Gastroesophageal sphincter (tissue), 4 donors: ENCODE measurements around the gene DPYD. TPM values are rescaled to one million over a fixed set of nuclear protein-coding genes. Genes with fewer than 3 reads are reported as not detected.

Experiments
- ATAC-seq: fragments of 150-250 bp; one replicate; pipeline ENCODE4 v1.9.1; 2016; ENCODE audit warnings: mild to moderate bottlenecking, moderate library complexity
- H3K27ac ChIP-seq, 4 donors: fragments of 200-600 bp; sonication (generic) in 3 of 4; 1 replicate in 3 of 4; 2 replicates in 1 of 4; pipeline ENCODE4 v1.5.1; 2016 to 2019
- H3K27me3 ChIP-seq: fragments of 200-600 bp; sonication (generic); one replicate; pipeline ENCODE4 v1.5.1; 2019
- H3K36me3 ChIP-seq, 2 donors: fragments of 200-600 bp; sonication (generic); one replicate each; pipeline ENCODE4 v1.5.1; 2019; ENCODE audit warnings: control low read depth in 1 of 2
- H3K4me1 ChIP-seq, 3 donors: fragments of 200-600 bp; sonication (generic); 1 replicate in 2 of 3; 2 replicates in 1 of 3; pipeline ENCODE4 v1.5.1; 2016 to 2019; ENCODE audit warnings: control low read depth in 2 of 3
- H3K4me3 ChIP-seq, 2 donors: fragments of 200-600 bp; sonication (generic); one replicate each; pipeline ENCODE4 v1.5.1; 2019; ENCODE audit warnings: mild to moderate bottlenecking in 1 of 2, moderate library complexity in 1 of 2
- H3K9me3 ChIP-seq, 3 donors: fragments of 200-600 bp; sonication (generic); one replicate each; pipeline ENCODE4 v1.5.1; 2017 to 2019; ENCODE audit warnings: control low read depth in 2 of 3
- CTCF ChIP-seq, 4 experiments: fragments of 200-600 bp in 2 of 4; fragments of 450-650 bp in 2 of 4; sonication (generic) in 1 of 4; IDR thresholded peaks; one replicate each; pipeline ENCODE4 v1.5.1; 2017 to 2019; ENCODE audit warnings: antibody characterized with exemption in 4 of 4, mild to moderate bottlenecking in 2 of 4, moderate library complexity in 2 of 4
- EP300 ChIP-seq: sonication (generic); formaldehyde crosslinking; IDR thresholded peaks from one replicate; pipeline ENCODE4 v1.6.1; 2017; ENCODE audit warnings: antibody characterized with exemption, mild to moderate bottlenecking
- POLR2A ChIP-seq, 2 donors: fragments of 450-650 bp; IDR thresholded peaks; one replicate each; pipeline ENCODE4 v1.6.1; 2017; ENCODE audit warnings: antibody characterized with exemption in 2 of 2, mild to moderate bottlenecking in 2 of 2, moderate library complexity in 1 of 2
- POLR2AphosphoS5 ChIP-seq: sonication (generic); formaldehyde crosslinking; IDR thresholded peaks from one replicate; pipeline ENCODE4 v1.6.1; 2017; ENCODE audit warnings: antibody characterized with exemption
- WGBS, 2 donors: methylation state at CpG; one replicate each; pipeline ENCODE4 v1.1.5; 2018; ENCODE audit warnings: low coverage in 1 of 2; 5-methylcytosine and 5-hydroxymethylcytosine counted together
- total RNA-seq, 4 donors: library from RNA; depleted of rRNA; stranded (reverse); fragments of >200 nt; gene quantifications; one replicate each; pipeline ENCODE4 v1.1.0, GENCODE V29; 2016

The DPYD gene
- total RNA-seq, 4 donors from 2014 or later, result 31.2 to 53.0 (median 43.2) TPM

- no peak overlapping the region for H3K27ac ChIP-seq
- no peaks in the 10 kb centered on the region for H3K27me3 ChIP-seq
- H3K36me3 ChIP-seq, result no peaks in the 10 kb centered on the region
- TF ChIP-seq CTCF (IDR thresholded peaks at IDR 0.05) (no peak), POLR2A (IDR thresholded peaks at IDR 0.05) (no peak), POLR2AphosphoS5 (no peak), EP300 (no peak)
- peaks cover 0 to 12% (median 0%) of the 10 kb centered on the region in 3 donors for H3K9me3 ChIP-seq
- H3K4me1 ChIP-seq, result no peaks in the 10 kb centered on the region
- H3K4me3 ChIP-seq, result no peak overlapping the region
- ATAC-seq, result no peak
These were observed 27.0 kb downstream of the DPYD start for GRCh38 chr1:97893844-97894243.

GRCh38 chr1:97886199-97886598 lies 34.6 kb downstream of the DPYD start:
- H3K4me1 ChIP-seq, result peaks cover 0 to 6% (median 0%) of the 10 kb centered on the region in 3 donors
- TF ChIP-seq EP300 (no peak), POLR2A (IDR thresholded peaks at IDR 0.05) (no peak), POLR2AphosphoS5 (no peak)
- H3K36me3 ChIP-seq, result peaks cover 0 to 17% of the 10 kb centered on the region in 2 donors
- H3K4me3 ChIP-seq, result no peak overlapping the region
- H3K9me3 ChIP-seq, result peaks cover 0 to 26% (median 0%) of the 10 kb centered on the region in 3 donors
- H3K27ac ChIP-seq, result no peak overlapping the region
- WGBS, 2 donors, result 83 to 100% methylated on average over 1 of the region's 1 CpG
- no peak for ATAC-seq
- no peaks in the 10 kb centered on the region for H3K27me3 ChIP-seq

GRCh38 chr1:97883823-97884222 lies 37.0 kb downstream of the DPYD start:
- TF ChIP-seq POLR2A (IDR thresholded peaks at IDR 0.05) (no peak), POLR2AphosphoS5 (no peak), EP300 (no peak), CTCF (IDR thresholded peaks at IDR 0.05) (no peak)
- WGBS, 2 donors, result 86 to 100% methylated on average over 1 of the region's 1 CpG
- Histone ChIP-seq H3K36me3 (peaks cover 0 to 26% of the 10 kb centered on the region in 2 donors), H3K27ac (no peak overlapping the region), H3K27me3 (no peaks in the 10 kb centered on the region), H3K4me1 (peaks cover 0 to 6% (median 0%) of the 10 kb centered on the region in 3 donors), H3K4me3 (no peak overlapping the region), H3K9me3 (peaks cover 0 to 13% (median 0%) of the 10 kb centered on the region in 3 donors)
- no peak for ATAC-seq

- H3K9me3 ChIP-seq, result no peaks in the 10 kb centered on the region
- H3K27me3 ChIP-seq, result no peaks in the 10 kb centered on the region
- H3K36me3 ChIP-seq, result peaks cover 0 to 20% of the 10 kb centered on the region in 2 donors
- TF ChIP-seq CTCF (IDR thresholded peaks at IDR 0.05), result no peak
- TF ChIP-seq POLR2A (IDR thresholded peaks at IDR 0.05), result no peak
- TF ChIP-seq POLR2AphosphoS5, result no peak
- no peak for TF ChIP-seq EP300
- H3K4me1 ChIP-seq, result no peaks in the 10 kb centered on the region
- H3K27ac ChIP-seq, result no peak overlapping the region
- ATAC-seq, result no peak
- H3K4me3 ChIP-seq, result no peak overlapping the region
- WGBS, 2 donors, result 94 to 100% methylated on average over 2 of the region's 2 CpGs
These were observed 43.5 kb downstream of the DPYD start for GRCh38 chr1:97877307-97877706.

- Histone ChIP-seq H3K27ac (no peak overlapping the region), H3K27me3 (no peaks in the 10 kb centered on the region), H3K9me3 (no peaks in the 10 kb centered on the region), H3K4me3 (no peak overlapping the region), H3K36me3 (peaks cover 0 to 8% of the 10 kb centered on the region in 2 donors), H3K4me1 (no peaks in the 10 kb centered on the region)
- ATAC-seq, result no peak
- TF ChIP-seq CTCF (IDR thresholded peaks at IDR 0.05), result no peak
- TF ChIP-seq POLR2AphosphoS5, result no peak
- no peak for TF ChIP-seq EP300
- no peak for TF ChIP-seq POLR2A (IDR thresholded peaks at IDR 0.05)
- WGBS, 2 donors, result 90 to 97% methylated on average over 2 to 3 of the region's 3 CpGs
These were observed 44.8 kb downstream of the DPYD start for GRCh38 chr1:97875996-97876395.
